Occipital lobe (tissue), 2 donors: ENCODE data around the gene WRNIP1. TPM values are rescaled to one million over a fixed set of nuclear protein-coding genes. Genes with fewer than 3 reads are reported as not detected.
A peak's percentile ranks its signal among the peaks of the same experiment; 100 is the strongest.

ENCODE experiments used
- DNase-seq: peaks from one replicate; lab custom pipeline; 2025; lab: John Stamatoyannopoulos, UW
- total RNA-seq: library from RNA; depleted of rRNA; stranded (reverse); fragments of >200 nt; gene quantifications from one replicate; pipeline ENCODE4 v1.2.3, GENCODE V29; 2014

The WRNIP1 gene
- total RNA-seq = 48.7 TPM

- DNase-seq = peak; percentile 99
These were observed at the start of gene WRNIP1 for GRCh38 chr6:2765166-2765895. Gene WRNIP1, plus strand, starts transcription at chr6:2765393. Its CDS starts 230 bp downstream, at chr6:2765623.

- DNase-seq = no peak
These were observed 49.5 kb upstream of the WRNIP1 start for GRCh38 chr6:2715737-2716136.

GRCh38 chr6:2716936-2717700 lies 48.1 kb upstream of the WRNIP1 start:
- no peak for DNase-seq

DNA sequence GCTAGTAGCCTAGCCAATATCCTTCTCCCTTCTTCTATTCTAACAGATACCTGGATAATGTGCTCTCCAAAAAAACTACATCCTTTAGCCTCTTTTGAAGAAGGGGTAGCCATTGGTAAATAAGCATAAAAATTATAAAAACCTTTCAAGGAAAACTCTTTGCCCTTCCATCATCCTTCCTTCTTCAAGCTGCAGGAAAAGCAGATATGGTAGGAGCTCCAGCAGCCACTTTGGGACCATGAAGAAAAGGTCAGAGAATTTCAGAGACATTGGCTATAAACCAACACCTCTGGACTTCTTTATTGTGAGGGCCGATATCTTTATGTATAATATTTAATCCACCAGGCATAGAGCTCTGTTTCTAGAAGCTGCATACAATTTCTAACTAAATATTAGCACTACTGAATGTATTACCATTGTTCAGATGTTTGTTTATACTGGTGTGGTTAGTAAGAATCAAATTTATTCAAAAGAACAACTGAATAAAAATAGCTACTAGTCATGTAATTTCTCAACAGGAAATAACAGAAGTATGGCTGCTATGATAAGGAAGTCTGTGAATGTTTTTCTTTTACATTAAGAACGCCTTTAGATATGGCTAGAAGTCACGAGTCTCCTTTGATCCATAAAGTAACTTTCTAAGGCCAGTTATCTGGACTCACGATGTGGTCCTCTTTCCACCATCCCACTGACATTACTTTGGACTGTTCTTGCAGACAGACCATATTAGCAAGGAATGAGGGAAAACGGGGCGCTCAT lies 46.7 kb upstream of the WRNIP1 start:
- DNase-seq = no peak

DNA sequence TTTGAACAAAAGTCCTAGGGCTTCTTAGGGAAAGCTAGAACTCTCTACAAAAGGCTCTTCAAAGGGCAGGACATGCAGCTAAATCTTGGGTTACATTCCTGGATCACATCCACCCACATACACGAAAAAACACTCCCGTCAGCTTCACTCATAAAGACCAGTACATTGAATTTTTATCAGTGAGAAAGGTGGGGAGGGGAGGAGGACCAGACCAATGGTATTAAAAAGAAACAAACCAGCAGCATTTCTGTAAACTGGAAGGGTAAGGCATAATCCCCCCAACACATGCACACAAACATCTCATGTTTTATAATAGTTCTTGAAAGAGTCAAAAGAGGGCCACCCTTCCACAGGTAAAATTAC lies 46.1 kb upstream of the WRNIP1 start:
- no peak for DNase-seq

DNA sequence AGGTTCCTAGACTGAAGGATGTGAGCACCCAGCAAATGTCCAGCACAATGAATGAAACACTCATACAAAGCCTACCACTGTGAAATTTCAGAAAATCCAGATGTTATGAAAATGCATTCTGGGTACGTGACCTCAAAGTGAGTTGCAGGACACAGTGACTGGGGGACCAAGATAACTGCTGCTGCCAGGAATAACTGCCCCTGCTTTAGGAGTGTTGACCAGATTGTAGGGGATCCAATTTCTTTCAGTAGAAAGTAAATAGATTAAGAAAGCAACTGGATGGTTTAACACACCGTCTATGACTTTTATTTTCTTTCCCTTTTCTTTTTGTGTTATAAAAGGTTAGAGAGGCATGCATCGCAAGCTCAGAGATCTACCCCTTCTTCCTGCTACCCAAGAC lies 44.0 kb upstream of the WRNIP1 start:
- DNase-seq = no peak

- no peak for DNase-seq
These were observed 39.7 kb upstream of the WRNIP1 start for GRCh38 chr6:2725364-2725988.

DNA sequence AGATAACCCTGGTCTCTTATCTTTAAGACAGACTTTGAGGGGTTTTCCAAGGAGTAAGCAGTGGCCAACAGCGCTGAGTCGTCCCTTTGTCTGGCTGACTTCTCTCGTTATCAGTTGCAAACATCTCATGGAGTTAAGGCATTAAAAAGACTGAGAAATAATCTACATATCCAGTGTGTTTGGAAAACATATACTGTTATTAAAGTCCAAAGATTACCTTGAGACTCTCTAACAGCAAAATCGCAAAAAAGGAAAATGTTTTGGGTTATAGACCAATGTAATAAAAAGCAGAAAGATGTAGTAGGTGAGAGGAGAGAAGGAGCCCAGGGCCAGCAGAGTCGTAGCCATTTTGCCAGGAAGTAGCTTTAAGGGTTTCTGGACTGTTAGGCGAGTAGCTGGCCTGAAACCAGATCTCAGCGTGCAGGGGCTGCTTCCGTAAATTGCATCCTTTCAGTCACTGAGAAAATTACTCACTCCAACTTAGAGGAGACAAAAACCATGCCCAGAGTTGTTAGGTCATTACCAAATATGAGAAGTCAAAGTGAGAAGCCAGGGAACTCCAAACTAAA lies 39.1 kb upstream of the WRNIP1 start:
- DNase-seq = no peak

- no peak for DNase-seq
These were observed 35.3 kb upstream of the WRNIP1 start for GRCh38 chr6:2729921-2730320.

DNA sequence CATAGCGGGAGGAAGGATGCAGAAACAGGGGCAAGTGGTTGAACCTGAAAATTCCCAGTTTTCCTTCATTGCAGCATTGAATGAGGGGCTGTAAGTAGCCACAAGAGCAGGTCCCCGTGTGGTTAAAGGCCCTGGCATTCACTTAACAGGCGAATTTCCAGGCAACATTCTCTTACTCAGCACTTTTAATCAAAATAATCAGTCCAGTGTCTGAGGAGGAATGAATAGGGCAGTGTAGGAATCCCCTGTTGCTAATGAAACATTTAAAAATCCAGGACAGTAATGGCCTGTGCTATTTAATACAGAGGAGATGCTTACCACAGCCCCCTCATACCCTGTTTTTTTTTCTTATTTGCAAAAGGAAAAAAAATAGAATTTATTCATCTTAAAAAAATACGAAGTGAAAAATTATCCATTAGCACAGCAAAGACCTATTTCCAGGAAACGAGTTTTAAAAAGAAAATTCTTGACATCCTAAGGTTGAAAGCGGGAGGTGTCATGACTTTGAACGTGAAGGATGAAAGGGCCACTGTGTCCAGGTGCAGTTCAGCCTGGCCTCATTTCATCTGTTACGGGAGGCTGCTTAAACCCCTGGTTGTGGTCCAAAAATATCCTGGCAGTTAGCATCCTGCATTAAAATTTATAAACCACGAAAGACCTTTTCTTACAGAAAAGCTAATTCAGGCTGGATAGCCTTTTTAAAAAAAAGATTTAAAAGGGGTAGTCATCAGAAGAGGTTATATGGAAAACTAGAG lies 34.7 kb upstream of the WRNIP1 start:
- DNase-seq = no peak

DNA sequence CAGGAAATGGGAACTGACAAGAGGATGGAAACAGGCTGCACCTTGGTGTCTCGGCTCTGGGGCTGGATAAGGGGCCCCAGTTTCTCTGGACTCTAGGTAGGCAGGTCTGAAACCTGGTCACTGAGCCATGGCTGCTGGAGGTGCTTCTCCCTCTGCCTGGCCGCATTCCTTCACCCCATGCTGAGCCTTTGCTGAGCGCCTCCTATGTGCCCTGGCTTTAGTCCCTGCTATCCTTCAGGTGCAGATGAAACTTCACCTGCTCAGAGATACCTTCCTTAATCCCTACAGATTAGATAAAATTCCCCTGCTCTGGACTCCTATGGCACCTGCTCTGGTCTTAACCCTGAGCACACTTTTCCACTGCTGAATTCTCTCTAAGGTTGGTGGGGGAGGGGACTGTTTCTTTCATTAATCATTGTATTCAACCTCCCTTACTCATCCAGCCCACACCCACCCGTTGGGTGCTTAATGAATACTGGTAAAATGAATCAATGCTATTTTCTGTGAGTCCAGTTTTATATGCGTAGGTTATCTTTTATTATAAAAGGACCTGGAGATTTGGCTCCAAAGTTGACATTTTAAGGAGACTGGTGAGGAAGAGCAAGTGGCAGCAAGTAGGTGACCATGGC lies 33.8 kb upstream of the WRNIP1 start:
- DNase-seq = no peak

- no peak for DNase-seq
These were observed 32.6 kb upstream of the WRNIP1 start for GRCh38 chr6:2732503-2733089.

DNA sequence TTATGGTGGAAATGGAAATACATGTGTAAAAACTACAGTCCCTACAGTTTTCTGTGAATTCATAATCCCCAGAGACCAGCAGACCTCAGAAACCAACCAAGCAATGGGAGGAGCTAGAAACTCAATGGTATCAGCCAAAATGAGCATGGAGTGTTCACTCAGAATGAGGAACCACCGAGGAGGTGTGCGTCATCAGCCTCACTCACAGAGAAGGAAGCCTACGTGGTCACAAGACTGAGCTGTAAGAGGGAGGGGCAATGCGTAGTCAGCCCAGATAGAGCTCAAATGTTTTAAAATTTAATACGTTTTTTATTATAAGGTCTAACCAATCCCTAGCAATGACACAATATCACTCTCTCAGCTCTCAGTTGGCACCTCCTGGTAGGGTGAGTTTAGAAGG lies 31.9 kb upstream of the WRNIP1 start:
- DNase-seq = no peak

DNA sequence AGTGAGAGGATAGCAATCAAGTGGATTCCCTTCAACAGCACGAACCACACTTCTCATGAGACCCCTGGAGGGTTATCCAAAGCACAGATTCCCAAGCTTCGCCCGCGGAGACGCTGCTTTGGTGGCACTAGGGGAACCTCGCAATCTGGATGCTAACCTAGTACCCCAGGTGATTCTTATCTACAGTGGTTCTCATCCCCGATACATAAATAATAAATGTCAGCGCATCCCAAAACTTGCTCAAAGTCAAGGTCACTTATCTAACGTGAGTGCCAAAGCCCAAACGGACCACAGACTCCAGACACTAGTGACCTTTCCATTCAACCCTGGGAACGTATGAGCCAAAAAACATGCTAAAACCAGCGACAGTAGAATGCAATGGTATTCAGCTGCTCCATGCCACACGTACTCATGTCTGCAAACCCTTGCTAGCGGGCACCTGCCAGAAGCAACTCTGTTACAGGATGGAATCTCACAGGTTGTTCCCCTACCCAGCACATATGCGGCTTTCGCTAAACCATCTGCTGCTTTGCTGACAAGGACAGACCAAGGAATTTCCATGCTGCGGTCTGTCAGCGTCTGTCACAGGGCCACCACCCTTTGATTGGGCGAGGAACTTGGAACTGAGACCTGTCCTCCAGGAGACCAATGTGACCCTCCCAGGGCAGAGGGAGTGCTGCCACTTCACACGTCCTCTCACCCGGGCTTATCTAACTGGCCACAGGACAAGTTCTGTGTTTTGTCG lies 31.3 kb upstream of the WRNIP1 start:
- DNase-seq = no peak

- DNase-seq = no peak
These were observed 30.6 kb upstream of the WRNIP1 start for GRCh38 chr6:2734488-2735166.

GRCh38 chr6:2737885-2738284 lies 27.3 kb upstream of the WRNIP1 start:
- DNase-seq = no peak

DNA sequence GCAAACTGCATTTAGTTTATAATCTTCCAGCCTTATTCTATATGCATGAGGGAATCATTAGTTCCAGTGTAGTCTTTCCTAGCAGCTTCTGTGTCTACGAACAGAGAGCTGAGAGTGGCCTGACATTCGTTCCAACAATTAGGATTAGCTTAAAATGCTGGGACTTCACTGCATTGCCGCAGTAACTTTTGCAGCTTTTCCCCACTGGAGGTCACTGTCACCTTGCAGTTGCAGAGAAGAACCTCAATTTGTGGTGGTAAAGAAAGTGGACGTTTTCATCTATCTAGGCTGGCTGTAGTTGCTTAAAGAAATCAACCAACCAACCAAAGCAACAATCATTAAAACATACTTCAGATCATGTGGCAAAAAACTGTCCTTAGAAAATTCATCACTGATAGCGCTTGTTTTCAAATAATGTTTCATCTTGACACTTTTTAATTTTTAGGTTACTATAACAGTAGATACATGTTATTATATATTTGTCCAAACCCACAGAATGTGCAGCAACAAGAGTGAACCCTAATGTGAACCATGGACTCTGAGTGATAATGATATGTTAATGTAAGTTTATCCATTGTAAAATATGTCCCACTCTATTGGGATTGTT lies 26.7 kb upstream of the WRNIP1 start:
- peak; percentile 37 for DNase-seq

GRCh38 chr6:2739335-2739734 lies 25.9 kb upstream of the WRNIP1 start:
- no peak for DNase-seq
